ENCODE data around the gene APCDD1L.

DNA sequence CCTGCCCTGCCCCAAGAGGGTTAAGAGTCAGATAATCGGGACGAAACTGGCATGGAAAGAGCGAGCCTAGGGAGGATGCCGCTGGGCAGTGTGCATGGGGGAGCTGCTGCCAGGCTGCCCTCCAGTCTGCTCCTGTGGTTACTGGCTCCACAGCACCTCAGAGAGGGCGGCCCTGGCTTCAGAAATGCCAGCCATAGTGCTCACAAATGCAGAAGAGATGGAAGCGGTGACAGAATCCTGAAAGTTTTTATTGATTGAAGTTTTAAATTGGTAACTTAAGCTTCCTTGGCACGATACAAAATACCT, 68.3 kb downstream of the APCDD1L start:
- TF ChIP-seq, protein P1, sequence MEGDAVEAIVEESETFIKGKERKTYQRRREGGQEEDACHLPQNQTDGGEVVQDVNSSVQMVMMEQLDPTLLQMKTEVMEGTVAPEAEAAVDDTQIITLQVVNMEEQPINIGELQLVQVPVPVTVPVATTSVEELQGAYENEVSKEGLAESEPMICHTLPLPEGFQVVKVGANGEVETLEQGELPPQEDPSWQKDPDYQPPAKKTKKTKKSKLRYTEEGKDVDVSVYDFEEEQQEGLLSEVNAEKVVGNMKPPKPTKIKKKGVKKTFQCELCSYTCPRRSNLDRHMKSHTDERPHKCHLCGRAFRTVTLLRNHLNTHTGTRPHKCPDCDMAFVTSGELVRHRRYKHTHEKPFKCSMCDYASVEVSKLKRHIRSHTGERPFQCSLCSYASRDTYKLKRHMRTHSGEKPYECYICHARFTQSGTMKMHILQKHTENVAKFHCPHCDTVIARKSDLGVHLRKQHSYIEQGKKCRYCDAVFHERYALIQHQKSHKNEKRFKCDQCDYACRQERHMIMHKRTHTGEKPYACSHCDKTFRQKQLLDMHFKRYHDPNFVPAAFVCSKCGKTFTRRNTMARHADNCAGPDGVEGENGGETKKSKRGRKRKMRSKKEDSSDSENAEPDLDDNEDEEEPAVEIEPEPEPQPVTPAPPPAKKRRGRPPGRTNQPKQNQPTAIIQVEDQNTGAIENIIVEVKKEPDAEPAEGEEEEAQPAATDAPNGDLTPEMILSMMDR (IDR thresholded peaks at IDR 0.05; ENCODE audit: insufficient read depth, low read length, poor library complexity, severe bottlenecking) = no peak
- no peak for TF ChIP-seq EZH2phosphoT487 (conservative IDR thresholded peaks at IDR 0.05; ENCODE audit: low read length)
